ENCODE measurements around the gene FOXD4L1.
"Not testable (repeated sequence)": the region's sequence is repeated elsewhere in the genome, so short reads cannot be mapped to it uniquely, and the experiment has no call there.

The FOXD4L1 gene

GRCh38 chr2:113527350-113528045 lies 29.0 kb downstream of the FOXD4L1 start:
- not testable (repeated sequence) for FAIRE-seq

- FAIRE-seq = not testable (repeated sequence)
Observed at GRCh38 chr2:113528126-113528525, 29.7 kb downstream of the FOXD4L1 start.

- not testable (repeated sequence) for FAIRE-seq
Observed at GRCh38 chr2:113528904-113529303, 30.4 kb downstream of the FOXD4L1 start.

- not testable (repeated sequence) for FAIRE-seq
Observed at GRCh38 chr2:113532991-113533390, 34.5 kb downstream of the FOXD4L1 start.

GRCh38 chr2:113536573-113536972 lies 38.1 kb downstream of the FOXD4L1 start:
- not testable (repeated sequence) for FAIRE-seq

- FAIRE-seq = not testable (repeated sequence)
Observed at GRCh38 chr2:113540834-113541203, 42.4 kb downstream of the FOXD4L1 start.

GRCh38 chr2:113541204-113541975 lies 42.9 kb downstream of the FOXD4L1 start:
- not testable (repeated sequence) for FAIRE-seq

- not testable (repeated sequence) for FAIRE-seq
Observed at GRCh38 chr2:113541976-113542485, 43.6 kb downstream of the FOXD4L1 start.

- FAIRE-seq = not testable (repeated sequence)
Observed at GRCh38 chr2:113542529-113542928, 44.1 kb downstream of the FOXD4L1 start.

All from islet of Langerhans (tissue), 1 donor.